GM06990 (cell line): Measurements from ENCODE around the gene SELENOH.

Experiments used
- DNase-seq: peaks from one replicate; pipeline ENCODE4 v3.0.0-alpha.2; 2011; ENCODE audit not compliant: insufficient read length; ENCODE audit errors: extremely low read depth
- H3K27me3 ChIP-seq: replicated peaks from 2 replicates; pipeline ENCODE4 v1.6.0; 2011; ENCODE audit warnings: low read length; ENCODE audit not compliant: control insufficient read depth, insufficient read depth
- H3K36me3 ChIP-seq: 2 replicates; pipeline ENCODE4 v1.5.1; 2011; ENCODE audit warnings: low read length; ENCODE audit not compliant: control insufficient read depth, insufficient read depth
- H3K4me3 ChIP-seq: replicated peaks from 2 replicates; pipeline ENCODE4 v1.5.1; 2011; ENCODE audit warnings: low read depth, mild to moderate bottlenecking, control low read depth, low read length
- TF ChIP-seq, protein P1 (sequence below): IDR thresholded peaks from 2 replicates; pipeline ENCODE4 v1.5.1; 2011; ENCODE audit warnings: low read length, control low read depth, mild to moderate bottlenecking, inconsistent platforms; ENCODE audit not compliant: insufficient read depth, poor library complexity, severe bottlenecking

SELENOH gene

GRCh38 chr11:57787006-57787604, 45.8 kb downstream of the SELENOH start:
- Histone ChIP-seq H3K27me3 (no peaks in the 10 kb centered on the region), H3K36me3 (no peaks in the 10 kb centered on the region), H3K4me3 (no peak overlapping the region)
- DNase-seq = no peak
- TF ChIP-seq, protein P1, sequence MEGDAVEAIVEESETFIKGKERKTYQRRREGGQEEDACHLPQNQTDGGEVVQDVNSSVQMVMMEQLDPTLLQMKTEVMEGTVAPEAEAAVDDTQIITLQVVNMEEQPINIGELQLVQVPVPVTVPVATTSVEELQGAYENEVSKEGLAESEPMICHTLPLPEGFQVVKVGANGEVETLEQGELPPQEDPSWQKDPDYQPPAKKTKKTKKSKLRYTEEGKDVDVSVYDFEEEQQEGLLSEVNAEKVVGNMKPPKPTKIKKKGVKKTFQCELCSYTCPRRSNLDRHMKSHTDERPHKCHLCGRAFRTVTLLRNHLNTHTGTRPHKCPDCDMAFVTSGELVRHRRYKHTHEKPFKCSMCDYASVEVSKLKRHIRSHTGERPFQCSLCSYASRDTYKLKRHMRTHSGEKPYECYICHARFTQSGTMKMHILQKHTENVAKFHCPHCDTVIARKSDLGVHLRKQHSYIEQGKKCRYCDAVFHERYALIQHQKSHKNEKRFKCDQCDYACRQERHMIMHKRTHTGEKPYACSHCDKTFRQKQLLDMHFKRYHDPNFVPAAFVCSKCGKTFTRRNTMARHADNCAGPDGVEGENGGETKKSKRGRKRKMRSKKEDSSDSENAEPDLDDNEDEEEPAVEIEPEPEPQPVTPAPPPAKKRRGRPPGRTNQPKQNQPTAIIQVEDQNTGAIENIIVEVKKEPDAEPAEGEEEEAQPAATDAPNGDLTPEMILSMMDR = no peak

DNA sequence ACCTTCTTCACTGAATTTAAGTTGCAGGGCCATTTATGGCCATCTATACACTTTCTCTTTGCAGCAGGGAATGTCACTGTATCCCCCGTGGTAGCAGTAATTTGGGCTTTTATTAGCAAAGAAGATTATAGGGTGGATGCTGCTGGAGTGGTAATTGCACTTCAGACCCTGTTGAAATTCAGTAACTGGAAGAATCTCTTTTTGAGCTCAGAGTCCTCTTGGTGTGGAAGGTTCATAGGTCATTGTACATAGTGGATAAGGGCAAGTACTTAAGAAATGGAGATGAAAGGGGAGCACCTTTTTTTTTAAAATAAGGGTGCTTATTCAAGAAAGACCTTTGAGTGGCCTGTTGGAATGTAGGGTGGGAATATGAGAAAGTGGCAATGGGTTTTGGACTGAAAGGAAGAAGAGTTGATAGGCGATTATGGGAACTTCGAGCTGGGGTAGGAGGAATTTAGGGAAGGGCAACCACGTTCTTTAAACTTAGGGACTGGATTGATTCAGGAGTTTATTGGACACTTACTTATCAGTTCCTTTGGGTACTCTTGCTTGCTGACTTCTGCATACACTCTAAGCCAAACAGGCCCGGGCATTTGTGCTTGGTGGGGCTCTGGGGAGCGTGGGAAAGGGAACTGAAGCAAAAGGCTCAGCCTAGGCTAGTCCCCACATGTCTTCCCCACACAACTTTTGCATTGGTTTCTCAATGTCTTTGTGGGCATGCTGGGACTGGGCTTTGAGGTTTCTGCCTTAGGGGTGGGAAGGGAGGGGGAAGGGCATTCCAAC, 46.8 kb downstream of the SELENOH start:
- no peak for DNase-seq
- Histone ChIP-seq H3K4me3 (no peak overlapping the region), H3K27me3 (no peaks in the 10 kb centered on the region), H3K36me3 (no peaks in the 10 kb centered on the region)
- TF ChIP-seq, protein P1 = no peak

GRCh38 chr11:57788703-57789088, 47.4 kb downstream of the SELENOH start:
- DNase-seq = no peak
- H3K4me3 ChIP-seq = no peak overlapping the region
- H3K36me3 ChIP-seq = no peaks in the 10 kb centered on the region
- TF ChIP-seq, protein P1 = no peak
- H3K27me3 ChIP-seq = no peaks in the 10 kb centered on the region

DNA sequence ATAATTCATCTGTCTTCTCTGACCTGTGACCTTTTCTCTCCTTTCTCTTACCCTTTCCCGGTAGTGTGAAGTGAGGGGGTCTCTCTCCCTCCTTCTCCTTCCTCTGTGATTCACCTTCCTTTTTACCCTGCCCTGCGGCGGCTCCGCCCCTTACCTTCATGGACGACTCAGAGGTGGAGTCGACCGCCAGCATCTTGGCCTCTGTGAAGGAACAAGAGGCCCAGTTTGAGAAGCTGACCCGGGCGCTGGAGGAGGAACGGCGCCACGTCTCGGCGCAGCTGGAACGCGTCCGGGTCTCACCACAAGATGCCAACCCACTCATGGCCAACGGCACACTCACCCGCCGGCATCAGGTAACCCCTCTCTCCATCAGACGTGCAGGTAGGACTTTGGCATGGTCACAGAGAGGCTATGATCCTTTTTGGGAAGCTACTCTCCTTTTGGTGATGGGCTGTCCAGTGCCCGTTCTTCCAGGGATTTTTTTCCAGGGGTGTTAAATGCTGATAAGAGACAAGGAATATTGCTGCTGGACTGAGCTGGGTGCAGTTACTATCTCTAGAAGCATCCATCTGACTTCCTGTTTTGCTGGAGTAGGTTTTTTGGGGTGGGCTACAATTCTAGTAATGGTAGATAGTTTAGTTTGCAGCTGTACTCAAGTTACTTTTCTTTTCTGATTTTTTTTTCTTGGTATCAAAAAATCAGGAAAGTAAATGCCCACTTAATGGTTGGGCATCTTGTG, 50.2 kb downstream of the SELENOH start:
- no peak overlapping the region for H3K4me3 ChIP-seq
- no peak for DNase-seq
- H3K36me3 ChIP-seq = peaks cover 2% of the 10 kb centered on the region; the same call in 1 of the 2 replicates
- H3K27me3 ChIP-seq = no peaks in the 10 kb centered on the region
- TF ChIP-seq, protein P1 = no peak

DNA sequence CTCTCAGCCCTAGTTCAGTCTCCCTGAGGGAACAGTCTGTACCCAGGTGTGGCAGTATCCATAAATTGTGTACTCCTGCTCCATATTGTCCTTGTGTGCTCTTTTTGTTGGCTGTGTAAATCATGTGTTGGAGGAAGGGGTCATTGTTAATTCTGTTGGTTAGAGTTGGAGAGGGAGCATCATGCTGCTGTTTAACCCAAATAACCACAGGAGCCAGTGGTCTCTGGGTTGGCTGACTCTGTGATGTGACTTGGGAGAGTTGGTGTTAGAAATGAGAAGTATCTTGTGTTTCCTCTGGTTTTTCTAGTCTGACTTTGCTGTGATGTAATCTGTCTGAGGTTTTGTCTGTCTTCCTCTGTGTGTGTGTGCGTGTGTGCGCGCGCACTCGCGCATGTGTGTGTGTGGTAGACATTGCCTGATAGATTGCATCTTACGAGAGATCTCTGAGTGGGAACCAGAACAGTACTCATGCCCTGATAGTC, 50.8 kb downstream of the SELENOH start:
- peaks cover 5% of the 10 kb centered on the region for H3K36me3 ChIP-seq
- H3K4me3 ChIP-seq = no peak overlapping the region
- TF ChIP-seq, protein P1 = no peak
- no peaks in the 10 kb centered on the region for H3K27me3 ChIP-seq
- DNase-seq = peak; percentile 74
